Mammary epithelial cell (primary cell): ENCODE results near the gene ANKRD52.

ENCODE experiments used
- EZH2 ChIP-seq: IDR thresholded peaks from 2 replicates; pipeline ENCODE4 v1.6.1; 2012; ENCODE audit warnings: low read length, inconsistent platforms, borderline replicate concordance
- TF ChIP-seq, protein P1 (sequence below), 2 donors: IDR thresholded peaks in 1 of 2; conservative IDR thresholded peaks in 1 of 2; 2 replicates each; pipeline ENCODE4 v1.5.1; 2011 to 2012; ENCODE audit warnings: inconsistent platforms in 2 of 2, low read length in 2 of 2, mild to moderate bottlenecking in 2 of 2, control low read depth in 1 of 2, low read depth in 1 of 2; ENCODE audit not compliant: insufficient read depth in 1 of 2; ENCODE audit errors: extremely low read depth in 1 of 2

GRCh38 chr12:56274299-56274698, 16.1 kb upstream of the ANKRD52 start:
- TF ChIP-seq, protein P1, sequence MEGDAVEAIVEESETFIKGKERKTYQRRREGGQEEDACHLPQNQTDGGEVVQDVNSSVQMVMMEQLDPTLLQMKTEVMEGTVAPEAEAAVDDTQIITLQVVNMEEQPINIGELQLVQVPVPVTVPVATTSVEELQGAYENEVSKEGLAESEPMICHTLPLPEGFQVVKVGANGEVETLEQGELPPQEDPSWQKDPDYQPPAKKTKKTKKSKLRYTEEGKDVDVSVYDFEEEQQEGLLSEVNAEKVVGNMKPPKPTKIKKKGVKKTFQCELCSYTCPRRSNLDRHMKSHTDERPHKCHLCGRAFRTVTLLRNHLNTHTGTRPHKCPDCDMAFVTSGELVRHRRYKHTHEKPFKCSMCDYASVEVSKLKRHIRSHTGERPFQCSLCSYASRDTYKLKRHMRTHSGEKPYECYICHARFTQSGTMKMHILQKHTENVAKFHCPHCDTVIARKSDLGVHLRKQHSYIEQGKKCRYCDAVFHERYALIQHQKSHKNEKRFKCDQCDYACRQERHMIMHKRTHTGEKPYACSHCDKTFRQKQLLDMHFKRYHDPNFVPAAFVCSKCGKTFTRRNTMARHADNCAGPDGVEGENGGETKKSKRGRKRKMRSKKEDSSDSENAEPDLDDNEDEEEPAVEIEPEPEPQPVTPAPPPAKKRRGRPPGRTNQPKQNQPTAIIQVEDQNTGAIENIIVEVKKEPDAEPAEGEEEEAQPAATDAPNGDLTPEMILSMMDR (conservative IDR thresholded peaks at IDR 0.05 in 1 of 2, IDR thresholded peaks at IDR 0.05 in 1 of 2; ENCODE audit: extremely low read depth in 1 of 2, insufficient read depth in 1 of 2, low read depth in 1 of 2, low read length in 2 of 2): no peak
- no peak for TF ChIP-seq EZH2
